Panc1 (cell line): ENCODE data around the gene LRRC45.

Experiments used
- POLR2AphosphoS5 ChIP-seq: IDR thresholded peaks from 2 replicates; pipeline ENCODE4 v1.6.1; 2012; ENCODE audit warnings: mild to moderate bottlenecking, low read depth, low read length, moderate library complexity
- REST ChIP-seq, 2 experiments: IDR thresholded peaks; 2 replicates each; pipeline ENCODE4 v1.6.1; 2011 to 2012; ENCODE audit warnings: low read depth in 2 of 2, control low read depth in 1 of 2, low read length in 1 of 2, mild to moderate bottlenecking in 1 of 2, moderate library complexity in 1 of 2; ENCODE audit not compliant: insufficient read depth in 1 of 2
- SIN3A ChIP-seq: IDR thresholded peaks from 2 replicates; pipeline ENCODE4 v1.6.1; 2012; ENCODE audit warnings: low read depth, mild to moderate bottlenecking, low read length, moderate library complexity, borderline replicate concordance; ENCODE audit not compliant: insufficient read depth
- TCF7L2 ChIP-seq: IDR thresholded peaks from 2 replicates; pipeline ENCODE4 v1.6.1; 2011; ENCODE audit warnings: mild to moderate bottlenecking, low read depth, low read length, inconsistent platforms
- TF ChIP-seq, protein P1 (sequence below): fragments of 450-650 bp; IDR thresholded peaks from 2 replicates; pipeline ENCODE4 v1.5.1; 2017; ENCODE audit warnings: mild to moderate bottlenecking

DNA sequence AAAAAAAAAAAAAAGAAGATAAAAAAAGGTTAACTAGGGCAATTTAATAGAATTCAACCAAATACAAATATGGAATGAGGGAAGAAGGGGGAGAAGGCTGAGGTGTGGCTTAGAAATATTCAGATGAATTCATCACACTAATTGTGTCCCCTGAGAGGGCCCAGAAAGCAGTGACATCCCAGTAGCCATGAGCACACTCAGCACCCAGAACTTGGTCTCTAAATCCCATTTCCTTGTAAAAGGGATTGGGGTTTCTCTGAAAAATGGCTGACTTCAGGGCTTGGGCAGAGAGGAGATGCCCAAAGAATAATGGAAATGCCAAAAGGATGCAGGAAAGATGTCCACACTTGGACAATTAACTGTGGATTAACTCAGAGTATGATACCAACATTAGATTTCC lies 49.7 kb upstream of the LRRC45 start:
- TF ChIP-seq, protein P1, sequence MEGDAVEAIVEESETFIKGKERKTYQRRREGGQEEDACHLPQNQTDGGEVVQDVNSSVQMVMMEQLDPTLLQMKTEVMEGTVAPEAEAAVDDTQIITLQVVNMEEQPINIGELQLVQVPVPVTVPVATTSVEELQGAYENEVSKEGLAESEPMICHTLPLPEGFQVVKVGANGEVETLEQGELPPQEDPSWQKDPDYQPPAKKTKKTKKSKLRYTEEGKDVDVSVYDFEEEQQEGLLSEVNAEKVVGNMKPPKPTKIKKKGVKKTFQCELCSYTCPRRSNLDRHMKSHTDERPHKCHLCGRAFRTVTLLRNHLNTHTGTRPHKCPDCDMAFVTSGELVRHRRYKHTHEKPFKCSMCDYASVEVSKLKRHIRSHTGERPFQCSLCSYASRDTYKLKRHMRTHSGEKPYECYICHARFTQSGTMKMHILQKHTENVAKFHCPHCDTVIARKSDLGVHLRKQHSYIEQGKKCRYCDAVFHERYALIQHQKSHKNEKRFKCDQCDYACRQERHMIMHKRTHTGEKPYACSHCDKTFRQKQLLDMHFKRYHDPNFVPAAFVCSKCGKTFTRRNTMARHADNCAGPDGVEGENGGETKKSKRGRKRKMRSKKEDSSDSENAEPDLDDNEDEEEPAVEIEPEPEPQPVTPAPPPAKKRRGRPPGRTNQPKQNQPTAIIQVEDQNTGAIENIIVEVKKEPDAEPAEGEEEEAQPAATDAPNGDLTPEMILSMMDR = no peak
- TF ChIP-seq REST (IDR thresholded peaks at IDR 0.05; ENCODE audit: insufficient read depth in 1 of 2, low read depth in 2 of 2, low read length in 1 of 2) (no peak), POLR2AphosphoS5 (no peak), SIN3A (no peak), TCF7L2 (no peak)
